GM19043 (cell line): ENCODE data around the gene PTPN2.
"Not testable (repeated sequence)": the region's sequence is repeated elsewhere in the genome, so short reads cannot be mapped to it uniquely, and the experiment has no call there.

Experiments used
- ATAC-seq: cut with Tn5 transposase; IDR thresholded peaks from one replicate; pipeline ENCODE4 v1.9.1; 2021; ENCODE audit warnings: low read depth; ENCODE audit not compliant: unreplicated experiment

Gene PTPN2

GRCh38 chr18:12895626-12896025 is 11.6 kb upstream of the PTPN2 start:
- ATAC-seq: no peak

GRCh38 chr18:12895014-12895413 is 11.0 kb upstream of the PTPN2 start:
- no peak for ATAC-seq

GRCh38 chr18:12891561-12891960 is 7.5 kb upstream of the PTPN2 start:
- no peak for ATAC-seq

- ATAC-seq: no peak
Observed at GRCh38 chr18:12890964-12891363, 6.9 kb upstream of the PTPN2 start.

- no peak for ATAC-seq
Observed at GRCh38 chr18:12886498-12887126, 2.6 kb upstream of the PTPN2 start.

GRCh38 chr18:12885500-12885899 is 1.5 kb upstream of the PTPN2 start:
- ATAC-seq: no peak

GRCh38 chr18:12884406-12885323 is 628 bp upstream of the PTPN2 start:
- ATAC-seq: no peak

GRCh38 chr18:12883372-12883683 is 709 bp downstream of the PTPN2 start:
- ATAC-seq: no peak

GRCh38 chr18:12882453-12883371 is 1.3 kb downstream of the PTPN2 start:
- no peak for ATAC-seq

GRCh38 chr18:12880541-12880910 is 3.5 kb downstream of the PTPN2 start:
- ATAC-seq: no peak

- no peak for ATAC-seq
Observed at GRCh38 chr18:12879840-12880540, 4.0 kb downstream of the PTPN2 start.

- ATAC-seq: not testable (repeated sequence)
Observed at GRCh38 chr18:12874992-12875391, 9.0 kb downstream of the PTPN2 start.

GRCh38 chr18:12873961-12874567 is 10.0 kb downstream of the PTPN2 start:
- not testable (repeated sequence) for ATAC-seq

- ATAC-seq: no peak
Observed at GRCh38 chr18:12872408-12872807, 11.6 kb downstream of the PTPN2 start.

- no peak for ATAC-seq
Observed at GRCh38 chr18:12868576-12868975, 15.5 kb downstream of the PTPN2 start.

- no peak for ATAC-seq
Observed at GRCh38 chr18:12867441-12868123, 16.5 kb downstream of the PTPN2 start.

GRCh38 chr18:12863687-12864216 is 20.3 kb downstream of the PTPN2 start:
- no peak for ATAC-seq

- no peak for ATAC-seq
Observed at GRCh38 chr18:12862874-12863482, 21.1 kb downstream of the PTPN2 start.

GRCh38 chr18:12862467-12862866 is 21.6 kb downstream of the PTPN2 start:
- ATAC-seq: no peak
